GM18505 (cell line): Measurements from ENCODE around the gene SPEF1.
"Not testable (repeated sequence)": the region's sequence is repeated elsewhere in the genome, so short reads cannot be mapped to it uniquely, and the experiment has no call there.

Experiments
- ATAC-seq: cut with Tn5 transposase; IDR thresholded peaks from one replicate; pipeline ENCODE4 v1.9.1; 2021; ENCODE audit not compliant: unreplicated experiment
- POLR2A ChIP-seq: IDR thresholded peaks from 4 replicates; pipeline ENCODE4 v1.6.1; 2011; ENCODE audit warnings: borderline replicate concordance; ENCODE audit not compliant: insufficient read depth, insufficient read length; ENCODE audit errors: extremely low read depth

The SPEF1 gene

GRCh38 chr20:3801846-3802245, 20.6 kb upstream of the SPEF1 start:
- no peak for ATAC-seq
- TF ChIP-seq POLR2A, result no peak

DNA sequence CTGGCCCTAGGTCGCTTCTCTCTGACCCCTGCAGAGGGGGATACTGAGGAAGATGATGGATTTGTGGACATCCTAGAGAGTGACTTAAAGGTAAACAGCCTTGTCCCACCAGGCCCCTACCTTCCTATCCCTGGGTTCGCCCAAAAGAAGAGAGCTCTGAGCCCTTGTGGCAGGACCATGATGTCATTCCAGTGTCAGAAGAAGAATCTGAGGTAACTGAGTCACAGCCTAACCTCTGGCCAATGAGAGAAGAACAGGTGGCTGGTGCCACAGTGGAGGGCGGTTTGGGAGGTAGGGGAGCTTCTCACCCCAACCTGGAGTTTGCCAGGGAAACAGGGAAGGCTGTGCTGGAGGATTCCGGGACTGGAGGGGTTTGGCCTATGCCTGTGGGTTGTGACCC, 20.1 kb upstream of the SPEF1 start:
- no peak for TF ChIP-seq POLR2A
- ATAC-seq, result no peak

GRCh38 chr20:3800878-3801260, 19.6 kb upstream of the SPEF1 start:
- TF ChIP-seq POLR2A, result no peak
- ATAC-seq, result no peak

GRCh38 chr20:3800256-3800877, 19.1 kb upstream of the SPEF1 start:
- ATAC-seq, result no peak
- no peak for TF ChIP-seq POLR2A

GRCh38 chr20:3798908-3799248, 17.6 kb upstream of the SPEF1 start:
- no peak for TF ChIP-seq POLR2A
- ATAC-seq, result no peak

GRCh38 chr20:3798373-3798768, 17.1 kb upstream of the SPEF1 start:
- TF ChIP-seq POLR2A, result no peak
- no peak for ATAC-seq

DNA sequence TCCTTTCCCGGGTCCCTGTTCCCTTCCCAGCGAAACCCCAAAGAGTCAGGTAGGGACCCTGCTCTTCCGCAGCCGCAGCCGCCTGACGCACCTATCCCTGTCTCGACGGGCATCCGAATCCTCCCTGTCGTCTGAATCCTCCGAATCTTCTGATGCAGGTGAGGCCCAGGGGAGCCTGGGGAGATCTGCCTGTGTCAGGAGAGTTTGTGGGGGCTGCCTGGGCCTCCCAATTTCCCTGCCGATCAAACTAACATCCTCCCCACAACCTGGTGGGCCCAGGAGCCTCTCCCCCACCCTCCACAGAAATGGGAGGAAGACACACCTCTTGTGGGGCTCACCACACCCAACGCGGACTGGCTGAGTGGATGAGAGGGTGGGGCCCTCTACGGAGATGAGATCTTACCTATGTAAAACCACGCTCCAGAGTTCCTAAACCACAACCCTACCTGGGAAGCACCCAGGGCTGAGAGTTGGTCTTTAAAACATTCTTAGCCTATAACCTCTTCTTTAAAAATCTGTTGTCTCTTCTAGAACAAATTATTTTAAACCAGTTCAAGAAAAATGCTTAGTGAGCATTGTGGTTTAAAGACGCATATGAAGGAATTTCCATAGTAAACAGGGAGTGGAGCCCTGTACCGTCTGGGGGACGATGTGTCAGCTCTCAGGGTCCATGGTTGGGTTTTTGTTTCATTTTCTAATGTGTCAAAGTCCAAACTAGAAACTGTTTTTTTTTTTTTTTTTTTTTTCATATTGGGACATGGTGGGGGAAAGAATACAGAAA, 16.5 kb upstream of the SPEF1 start:
- TF ChIP-seq POLR2A, result no peak
- no peak for ATAC-seq

GRCh38 chr20:3797226-3797545, 15.9 kb upstream of the SPEF1 start:
- ATAC-seq, result no peak
- no peak for TF ChIP-seq POLR2A

GRCh38 chr20:3796477-3797225, 15.4 kb upstream of the SPEF1 start:
- TF ChIP-seq POLR2A, result no peak
- peak; percentile 1 for ATAC-seq

GRCh38 chr20:3795511-3796468, 14.5 kb upstream of the SPEF1 start, which contains the start of gene CDC25B:
CDC25B (plus strand) TSS chr20:3796310; CDS start chr20:3796532, 222 bp downstream.
- ATAC-seq, result peak; percentile 68
- peak; percentile 65 for TF ChIP-seq POLR2A

GRCh38 chr20:3794701-3795420, 13.6 kb upstream of the SPEF1 start:
- no peak for ATAC-seq
- TF ChIP-seq POLR2A, result no peak

DNA sequence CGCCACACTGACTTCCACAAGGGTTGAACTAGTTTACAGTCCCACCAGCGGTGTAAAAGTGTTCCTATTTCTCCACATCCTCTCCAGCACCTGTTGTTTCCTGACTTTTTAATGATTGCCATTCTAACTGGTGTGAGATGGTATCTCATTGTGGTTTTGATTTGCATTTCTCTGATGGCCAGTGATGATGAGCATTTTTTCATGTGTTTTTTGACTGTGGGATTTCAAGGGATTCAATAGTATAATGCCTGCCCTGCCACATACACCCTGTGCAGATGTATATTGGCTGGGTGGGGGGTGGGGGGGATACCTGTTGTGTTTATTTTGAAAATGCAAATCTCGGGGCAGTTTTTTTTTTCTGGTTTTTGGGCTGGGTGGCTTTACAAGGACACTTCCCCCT, 12.9 kb upstream of the SPEF1 start:
- ATAC-seq, result not testable (repeated sequence)

- ATAC-seq, result not testable (repeated sequence)
Measured at GRCh38 chr20:3789201-3789600, 8.0 kb upstream of the SPEF1 start.

GRCh38 chr20:3788685-3789155, 7.5 kb upstream of the SPEF1 start:
- no peak for TF ChIP-seq POLR2A
- no peak for ATAC-seq
